Heart left ventricle (tissue), 16 donors: ENCODE results near the gene DLEU7. TPM values are rescaled to one million over a fixed set of nuclear protein-coding genes. Genes with fewer than 3 reads are reported as not detected.

ENCODE experiments used
- ATAC-seq, 4 donors: fragments of 200-7000 bp; cut with Tn5 transposase; one replicate each; pipeline ENCODE4 v1.9.1; 2020 to 2022; ENCODE audit warnings: moderate library complexity in 4 of 4, mild to moderate bottlenecking in 3 of 4, moderate number of reproducible peaks in 1 of 4
- DNase-seq, 5 donors: peaks; one replicate each; pipeline ENCODE4 v3.0.0-alpha.2; 2020
- H3K27ac ChIP-seq, 12 donors: fragments of 200-600 bp; sonication (generic) in 4 of 12; one replicate each; pipeline versions ENCODE4 v1.5.0 to v1.8.0; 2016 to 2022; ENCODE audit warnings: mild to moderate bottlenecking in 2 of 12
- H3K27me3 ChIP-seq, 9 donors: fragments of 200-600 bp; sonication (generic) in 2 of 9; one replicate each; pipeline versions ENCODE4 v1.5.1 to v1.8.0; 2016 to 2022; ENCODE audit warnings: mild to moderate bottlenecking in 3 of 9
- H3K36me3 ChIP-seq, 9 donors: fragments of 200-600 bp; sonication (generic) in 2 of 9; one replicate each; pipeline versions ENCODE4 v1.5.0 to v1.8.0; 2018 to 2022; ENCODE audit warnings: mild to moderate bottlenecking in 2 of 9
- H3K4me1 ChIP-seq, 12 donors: fragments of 200-600 bp; sonication (generic) in 4 of 12; one replicate each; pipeline versions ENCODE4 v1.5.0 to v1.8.0; 2016 to 2022; ENCODE audit warnings: mild to moderate bottlenecking in 3 of 12
- H3K4me3 ChIP-seq, 12 donors: fragments of 200-600 bp; sonication (generic) in 4 of 12; one replicate each; pipeline versions ENCODE4 v1.5.0 to v1.8.0; 2017 to 2022; ENCODE audit warnings: mild to moderate bottlenecking in 9 of 12, moderate library complexity in 4 of 12
- H3K9me3 ChIP-seq, 12 donors: fragments of 200-600 bp; sonication (generic) in 4 of 12; one replicate each; pipeline versions ENCODE4 v1.5.0 to v1.8.0; 2016 to 2022; ENCODE audit warnings: mild to moderate bottlenecking in 1 of 12
- CTCF ChIP-seq, 12 donors: fragments of 200-600 bp; sonication (generic) in 4 of 12; IDR thresholded peaks; one replicate each; pipeline versions ENCODE4 v1.5.0 to v1.8.0; 2018 to 2022; ENCODE audit warnings: antibody characterized with exemption in 12 of 12, mild to moderate bottlenecking in 5 of 12
- POLR2A ChIP-seq, 2 donors: fragments of 450-650 bp; IDR thresholded peaks; one replicate each; pipeline ENCODE4 v1.6.1; 2017; ENCODE audit warnings: antibody characterized with exemption in 2 of 2, mild to moderate bottlenecking in 2 of 2, moderate library complexity in 2 of 2
- WGBS, 4 donors: extraction: QIAGEN DNeasy Blood & Tissue Kit in 2 of 4; methylation state at CpG; one replicate each; pipeline versions ENCODE4 v1.1.5 to v1.1.7; 2013 to 2018; 5-methylcytosine and 5-hydroxymethylcytosine counted together
- intact Hi-C, 10 donors: fragments of 100-400 bp; cut with DNase I; formaldehyde crosslinking; loops; one replicate each; pipeline versions ENCODE4 v1.11.1 to v1.14.2; 2022
- polyA plus RNA-seq, 2 donors: library from polyadenylated mRNA; stranded (reverse); fragments of 200-250 nt; gene quantifications; one replicate each; pipeline ENCODE4 v1.2.3, GENCODE V29; 2013
- total RNA-seq, 9 donors: library from RNA; depleted of rRNA in 2 of 9; stranded (reverse); fragments of >200 nt in 2 of 9; fragmentation: NEBNext Ultra II Directional in 3 of 9; extraction: Animal tissue kit (Norgen Biotek cat#: 25700) in 3 of 9; gene quantifications; one replicate each; pipeline versions ENCODE4 v1.1.0 to v1.2.4, GENCODE V29; 2016 to 2023
- donor health status: ischemic (EF 13 %, LVEDD 7.1; RV severe dilation, severe dysfunction).
- donor health status: healthy with polysubstance abuse.
- donor health status: DM: no; HTN: yes; CAD: no.
- donor health status: DM: no; HTN: no; CAD: no.
- donor health status: ischemic (EF 25% LVEDD 6.9; RV normal size, moderate dysfunction).
- donor health status: ischemic (EF 25% LVEDD 5.7; RV mildly dilated, moderate dysfunction).
- donor health status: healthy.
- donor health status: DM: yes; HTN: yes; CAD: no.
- donor health status: ischemic (EF 35%, LVEDD 5.7; RV mildly dilated, moderate dysfunction).
- donor health status: nonischemic (EF 11% LVEDD 7.7; RV severe dilation, severe dysfunction).
- donor health status: DM: yes; HTN: yes; CAD: no.
- donor health status: PGD.
- donor health status: ischemic (EF 29% LVEDD 5.4; RV normal size, mild dysfunction).
- donor health status: nonischemic (EF 23%, LVEDD 6.1; RV moderate dilation, normal function).

Gene DLEU7
- total and polyA plus RNA-seq, 11 donors, result 0.06 to 0.93 (median 0.24) TPM; not detected in 7

GRCh38 chr13:50882816-50883435 is 39.4 kb upstream of the DLEU7 start:
- H3K9me3 ChIP-seq, result peaks cover 0 to 9% (median 0%) of the 10 kb centered on the region in 12 donors
- no peak overlapping the region for H3K4me3 ChIP-seq
- TF ChIP-seq POLR2A (IDR thresholded peaks at IDR 0.05) (no peak), CTCF (IDR thresholded peaks at IDR 0.05) (no peak)
- intact Hi-C loops, result loop anchor here in 1 of 10 donors (10.0 kb wide), 1 partner anchor 48 kb away; no protein-coding TSS in a partner anchor
- no peaks in the 10 kb centered on the region for H3K36me3 ChIP-seq
- 91 to 95% (median 93%) methylated on average over 5 of the region's 5 CpGs for WGBS, 4 donors
- no peaks in the 10 kb centered on the region for H3K4me1 ChIP-seq
- ATAC-seq, result no peak
- H3K27ac ChIP-seq, result no peak overlapping the region
- no peaks in the 10 kb centered on the region for H3K27me3 ChIP-seq
- DNase-seq, result no peak

- no peak for ATAC-seq
- intact Hi-C loops, result no loop called here
- Histone ChIP-seq H3K4me1 (no peaks in the 10 kb centered on the region), H3K27me3 (no peaks in the 10 kb centered on the region), H3K4me3 (no peak overlapping the region), H3K9me3 (no peaks in the 10 kb centered on the region), H3K36me3 (no peaks in the 10 kb centered on the region), H3K27ac (no peak overlapping the region)
- WGBS, 4 donors, result 92 to 98% (median 96%) methylated on average over 2 of the region's 2 CpGs
- TF ChIP-seq POLR2A (IDR thresholded peaks at IDR 0.05) (no peak), CTCF (IDR thresholded peaks at IDR 0.05) (no peak)
- DNase-seq, result no peak
Measured at GRCh38 chr13:50873991-50874390, 30.5 kb upstream of the DLEU7 start.

- DNase-seq, result no peak
- Histone ChIP-seq H3K27ac (no peak overlapping the region), H3K36me3 (no peaks in the 10 kb centered on the region), H3K9me3 (no peaks in the 10 kb centered on the region), H3K4me1 (no peaks in the 10 kb centered on the region), H3K4me3 (no peak overlapping the region), H3K27me3 (no peaks in the 10 kb centered on the region)
- intact Hi-C loops, result no loop called here
- no peak for TF ChIP-seq POLR2A (IDR thresholded peaks at IDR 0.05)
- TF ChIP-seq CTCF (IDR thresholded peaks at IDR 0.05), result no peak
- 70 to 83% (median 75%) methylated on average over 2 of the region's 2 CpGs for WGBS, 4 donors
- no peak for ATAC-seq
Measured at GRCh38 chr13:50873467-50873866, 30.0 kb upstream of the DLEU7 start.

GRCh38 chr13:50871405-50871804 is 27.9 kb upstream of the DLEU7 start:
- intact Hi-C loops, result no loop called here

More at GRCh38 chr13:50871405-50871804, 27.9 kb upstream of the DLEU7 start:
- Histone ChIP-seq H3K27ac (no peak overlapping the region), H3K36me3 (no peaks in the 10 kb centered on the region), H3K9me3 (no peaks in the 10 kb centered on the region), H3K4me1 (no peaks in the 10 kb centered on the region), H3K4me3 (no peak overlapping the region), H3K27me3 (no peaks in the 10 kb centered on the region)
- ATAC-seq (no peak), DNase-seq (no peak)
- WGBS, 4 donors, result 93 to 98% (median 94%) methylated on average over 1 of the region's 1 CpG
- no peak for TF ChIP-seq CTCF (IDR thresholded peaks at IDR 0.05)
- no peak for TF ChIP-seq POLR2A (IDR thresholded peaks at IDR 0.05)
